GM08714 (cell line): ENCODE measurements around the gene KIF19.

Source experiments
- H3K4me3 ChIP-seq: fragments of 200-500 bp; sonication (Bioruptor generic); 2 replicates; pipeline ENCODE4 v1.5.1; 2014; ENCODE audit warnings: mild to moderate bottlenecking, low read length, inconsistent platforms
- ZNF274 ChIP-seq: IDR thresholded peaks from 2 replicates; pipeline ENCODE4 v1.6.1; 2012; ENCODE audit warnings: mild to moderate bottlenecking, low read depth, low read length

The KIF19 gene

DNA sequence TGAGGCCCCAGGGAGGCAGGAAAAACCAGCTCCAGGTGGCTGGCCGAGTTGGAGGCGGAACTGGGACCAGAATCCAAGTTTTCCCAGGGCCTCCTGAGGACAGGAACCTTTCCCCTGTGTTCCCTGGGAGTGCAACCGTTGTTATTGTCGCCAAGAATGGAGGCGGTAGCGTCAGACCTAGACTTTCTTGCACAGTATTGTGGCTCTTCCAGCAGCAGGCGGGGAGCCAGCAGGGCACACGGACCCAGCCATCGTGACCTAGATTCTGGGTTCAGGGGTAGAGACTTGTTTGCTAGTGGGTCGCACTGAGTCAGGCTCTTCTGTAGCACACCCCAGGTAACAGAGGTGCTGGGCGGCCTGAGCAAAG, 667 bp upstream of the KIF19 start:
- TF ChIP-seq ZNF274, result no peak
- H3K4me3 ChIP-seq, result no peak overlapping the region

DNA sequence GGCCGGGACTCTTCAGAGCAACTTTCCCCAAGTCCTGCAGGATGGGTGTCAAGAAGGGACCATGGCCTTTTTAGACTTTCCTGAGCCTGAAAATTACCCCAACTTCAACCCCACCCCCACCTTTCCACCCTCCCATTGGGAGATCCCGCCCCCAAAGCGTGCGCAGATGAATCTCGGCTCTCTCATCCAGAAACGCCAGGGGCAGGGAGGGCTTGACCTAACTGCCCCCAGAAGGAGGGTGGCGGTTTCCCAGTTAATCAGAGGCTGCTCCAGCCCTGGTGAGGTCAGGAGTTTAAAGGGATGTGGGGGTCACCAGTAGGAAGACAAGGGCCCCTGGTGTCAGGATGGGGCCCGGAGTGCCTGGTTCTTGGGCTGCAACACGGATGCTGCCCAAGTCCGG, 480 bp downstream of the KIF19 start:
- no peak overlapping the region; the same call in 1 of the 2 replicates for H3K4me3 ChIP-seq
- TF ChIP-seq ZNF274, result no peak

DNA sequence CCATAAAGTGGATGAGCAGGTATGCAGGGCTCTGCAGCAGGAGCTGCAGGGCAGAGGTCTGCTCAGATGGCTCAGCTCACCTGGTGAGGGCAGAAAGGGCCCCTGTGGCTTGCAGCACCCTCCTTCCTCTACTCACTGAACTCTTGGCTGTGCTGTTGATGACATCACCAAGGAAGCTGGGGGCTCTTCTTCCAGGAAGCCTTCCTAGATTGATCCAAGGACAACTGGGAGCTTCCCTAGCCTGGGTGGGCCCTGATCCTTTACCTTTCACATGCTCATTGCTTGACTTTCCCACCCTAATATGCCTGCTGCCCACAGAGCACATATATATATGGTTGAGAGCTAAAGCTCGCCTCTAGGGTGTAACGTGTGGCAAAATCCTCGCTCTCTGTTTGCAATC, 2.5 kb downstream of the KIF19 start:
- H3K4me3 ChIP-seq, result no peak overlapping the region
- no peak for TF ChIP-seq ZNF274

GRCh38 chr17:74329378-74329777, 3.4 kb downstream of the KIF19 start:
- TF ChIP-seq ZNF274, result no peak

DNA sequence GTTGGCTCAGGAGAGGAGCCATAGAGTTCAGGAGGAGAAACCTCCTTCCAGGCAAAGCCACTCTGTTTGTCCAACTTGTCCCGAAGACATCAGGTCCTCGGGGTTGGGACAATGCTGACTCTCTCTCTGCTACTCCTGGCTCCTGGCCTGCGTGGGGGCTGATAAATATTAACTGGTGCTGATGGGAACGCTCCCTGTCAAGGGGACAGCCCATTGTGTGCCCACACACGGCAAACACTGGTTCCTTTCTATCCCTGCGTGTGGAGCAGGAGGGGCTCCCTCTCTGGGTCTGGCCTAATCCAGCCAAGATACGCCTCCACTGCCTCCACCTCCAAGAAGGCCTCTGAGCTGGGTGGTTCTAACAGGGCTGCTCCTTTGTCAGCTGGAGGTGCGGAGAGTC, 4.4 kb downstream of the KIF19 start:
- H3K4me3 ChIP-seq, result no peak overlapping the region
- TF ChIP-seq ZNF274, result no peak

More at GRCh38 chr17:74329378-74329777, 3.4 kb downstream of the KIF19 start:
- no peak overlapping the region for H3K4me3 ChIP-seq

DNA sequence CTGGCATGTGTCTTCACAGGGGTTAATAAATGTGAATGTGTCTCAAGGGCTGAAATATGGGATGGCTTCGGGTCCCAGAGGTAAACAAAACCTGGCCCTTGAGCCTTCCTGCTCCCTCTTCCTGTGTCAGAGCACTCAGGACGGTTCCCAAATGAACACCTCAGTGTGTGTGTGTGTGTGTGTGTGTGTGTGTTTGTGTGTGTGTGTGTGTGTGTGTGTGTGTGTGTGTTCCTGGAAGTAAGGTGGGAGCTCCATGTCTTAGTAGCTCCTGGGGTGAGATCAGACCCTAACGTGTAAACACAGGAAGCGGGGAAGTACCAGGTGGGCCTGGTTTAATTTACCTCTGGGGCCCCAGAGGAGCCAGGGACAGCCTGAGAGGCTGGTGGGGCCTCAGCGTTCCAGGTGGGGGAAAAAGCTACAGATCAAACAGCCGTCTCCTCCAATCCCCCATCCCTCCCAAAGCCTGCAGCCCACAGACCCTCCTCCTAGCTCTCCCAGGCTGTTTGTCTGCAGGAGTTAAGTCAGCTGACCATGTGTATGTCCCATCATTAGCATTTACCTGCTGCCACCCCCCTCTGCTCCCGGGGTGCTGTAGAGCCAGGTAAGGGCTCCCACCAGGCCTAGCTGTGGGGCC, 6.1 kb downstream of the KIF19 start:
- H3K4me3 ChIP-seq, result no peak overlapping the region
- TF ChIP-seq ZNF274, result no peak

GRCh38 chr17:74332763-74333283, 6.8 kb downstream of the KIF19 start:
- H3K4me3 ChIP-seq, result no peak overlapping the region
- no peak for TF ChIP-seq ZNF274

DNA sequence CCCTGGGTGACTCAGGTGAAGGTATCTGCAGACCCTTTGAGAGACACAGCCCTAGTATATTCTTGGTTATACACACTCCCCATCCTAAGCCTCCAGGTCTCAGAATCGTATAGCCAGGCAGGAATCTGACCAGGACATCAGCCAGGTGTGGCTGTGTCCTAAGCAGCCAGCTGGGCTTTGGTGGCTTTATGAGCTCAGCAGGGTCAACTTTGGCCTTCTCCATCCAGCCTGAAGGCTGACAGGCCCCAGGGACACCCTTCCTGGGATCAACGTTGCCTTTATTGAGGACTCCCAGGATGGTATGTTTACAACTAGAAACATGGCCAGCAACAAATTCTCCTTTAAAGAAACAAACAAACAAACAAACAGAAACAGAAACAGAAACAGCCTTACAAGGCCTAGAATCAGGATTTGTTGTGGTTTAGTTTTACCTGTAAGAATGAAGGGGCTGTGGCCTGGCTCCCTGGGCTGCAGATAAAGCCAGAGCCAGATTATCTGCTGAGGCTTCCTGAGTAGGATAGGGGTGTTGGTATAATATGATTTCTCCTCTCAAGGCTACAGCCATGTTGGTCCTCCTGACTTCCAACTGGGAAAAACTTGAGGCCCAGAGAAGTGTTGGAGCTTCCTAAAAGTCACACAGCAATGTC, 8.5 kb downstream of the KIF19 start:
- no peak for TF ChIP-seq ZNF274
- no peak overlapping the region for H3K4me3 ChIP-seq

DNA sequence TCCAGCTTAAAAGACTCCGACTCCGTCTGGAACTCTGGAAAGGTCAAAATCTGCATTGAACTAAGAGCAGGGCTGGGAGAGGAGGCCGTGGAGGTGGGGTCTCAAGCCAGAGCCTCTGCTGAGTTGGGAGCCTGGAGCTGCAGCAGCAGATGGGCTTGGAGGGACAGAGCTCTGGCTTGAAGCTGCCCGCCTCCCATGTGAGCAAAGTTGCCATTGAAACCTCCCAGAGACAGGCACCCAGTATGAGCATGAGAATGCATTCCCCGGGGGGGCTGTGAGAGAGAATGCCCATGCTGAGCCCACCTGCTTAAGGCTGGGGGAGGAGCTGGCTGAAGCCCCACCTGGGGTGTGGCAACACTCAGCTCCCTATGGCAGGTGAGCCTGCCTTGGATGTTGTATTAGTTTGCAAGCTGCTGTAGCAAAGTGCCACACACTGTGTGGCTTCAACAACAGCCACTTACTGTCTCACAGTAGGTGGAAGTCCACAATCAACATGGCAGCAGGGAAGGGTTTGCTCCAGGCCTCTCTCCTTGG, 9.6 kb downstream of the KIF19 start:
- TF ChIP-seq ZNF274, result no peak
- H3K4me3 ChIP-seq, result no peak overlapping the region

- TF ChIP-seq ZNF274, result no peak
- H3K4me3 ChIP-seq, result no peak overlapping the region
Observed at GRCh38 chr17:74336307-74336706, 10.3 kb downstream of the KIF19 start.

- TF ChIP-seq ZNF274, result no peak
- no peak overlapping the region for H3K4me3 ChIP-seq
Observed at GRCh38 chr17:74337834-74338500, 11.9 kb downstream of the KIF19 start.

DNA sequence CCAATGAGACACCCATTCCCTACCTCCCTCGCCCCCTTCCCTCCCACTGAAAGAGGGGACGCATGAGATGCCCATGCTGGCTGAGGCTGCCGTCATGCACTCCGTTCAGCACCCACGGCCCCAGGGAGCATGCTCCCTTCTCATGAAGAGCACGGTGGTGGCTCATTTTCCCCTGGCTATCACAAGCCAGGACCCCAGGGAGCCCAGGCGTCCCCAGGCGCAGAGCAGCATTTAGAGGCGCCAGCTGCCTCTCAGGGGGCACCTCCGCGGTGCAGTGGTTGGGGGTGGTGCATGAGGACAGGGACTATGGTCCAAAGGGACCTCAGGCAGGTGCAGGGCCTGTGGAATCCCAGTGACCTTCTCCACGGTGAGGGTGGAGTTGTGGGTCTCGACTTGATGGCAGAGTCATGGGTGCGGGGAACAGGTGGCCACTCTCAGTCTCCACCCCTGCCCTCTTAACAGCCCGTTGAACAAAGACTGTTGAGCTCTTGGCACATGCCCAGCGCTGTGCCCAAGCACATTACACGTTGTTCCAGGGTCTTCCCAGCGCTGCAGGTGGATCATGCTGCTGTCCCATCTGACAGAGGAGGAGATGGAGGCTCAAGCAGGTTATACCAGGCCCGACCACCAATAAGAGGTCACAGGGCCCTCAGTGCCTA, 13.6 kb downstream of the KIF19 start:
- TF ChIP-seq ZNF274, result no peak
- no peak overlapping the region for H3K4me3 ChIP-seq

- H3K4me3 ChIP-seq, result no peak overlapping the region
- TF ChIP-seq ZNF274, result no peak
Observed at GRCh38 chr17:74340470-74341023, 14.5 kb downstream of the KIF19 start.

GRCh38 chr17:74342224-74342623, 16.2 kb downstream of the KIF19 start:
- no peak for TF ChIP-seq ZNF274
- H3K4me3 ChIP-seq, result no peak overlapping the region
